Bronchial epithelial cell (primary cell): ENCODE results near the gene PPP2R5C. TPM values are rescaled to one million over a fixed set of nuclear protein-coding genes. Genes with fewer than 3 reads are reported as not detected.

Source experiments
- DNase-seq: peaks from one replicate; pipeline ENCODE4 v3.0.0-alpha.2; 2010; ENCODE audit warnings: low read depth
- FAIRE-seq: peaks from 2 replicates; lab custom pipeline; 2011; peaks lifted over from hg19 to GRCh38; lab: Jason Lieb, UNC
- H3K27me3 ChIP-seq: 2 replicates; pipeline ENCODE4 v1.5.1; 2011; ENCODE audit warnings: low read length; ENCODE audit not compliant: control insufficient read depth, insufficient read depth
- H3K36me3 ChIP-seq: 2 replicates; pipeline ENCODE4 v1.5.1; 2011; ENCODE audit warnings: low read length; ENCODE audit not compliant: control insufficient read depth, insufficient read depth
- H3K4me3 ChIP-seq: 2 replicates; pipeline ENCODE4 v1.5.1; 2011; ENCODE audit warnings: mild to moderate bottlenecking, low read depth, low read length, control low read depth
- CTCF ChIP-seq: IDR thresholded peaks from 2 replicates; pipeline ENCODE4 v1.5.1; 2011; ENCODE audit warnings: mild to moderate bottlenecking, moderate library complexity, low read length, control low read depth, inconsistent platforms; ENCODE audit not compliant: insufficient read depth, severe bottlenecking
- total RNA-seq: library from RNA; depleted of rRNA; stranded (reverse); fragments of >200 nt; gene quantifications from 2 replicates; pipeline ENCODE4 v1.2.1, GENCODE V29; 2014

Gene PPP2R5C
- total RNA-seq, 1 donor from 2014 or later, result 71.3 TPM

GRCh38 chr14:101736071-101736470, 25.4 kb upstream of the PPP2R5C start:
- DNase-seq (no peak), FAIRE-seq (no peak)
- no peak for TF ChIP-seq CTCF
- Histone ChIP-seq H3K36me3 (no peaks in the 10 kb centered on the region), H3K4me3 (no peak overlapping the region), H3K27me3 (no peaks in the 10 kb centered on the region)

GRCh38 chr14:101736585-101736984, 24.9 kb upstream of the PPP2R5C start:
- H3K27me3 ChIP-seq, result no peaks in the 10 kb centered on the region
- no peaks in the 10 kb centered on the region for H3K36me3 ChIP-seq
- DNase-seq, result no peak
- H3K4me3 ChIP-seq, result no peak overlapping the region
- no peak for TF ChIP-seq CTCF
- no peak for FAIRE-seq

- H3K4me3 ChIP-seq, result no peak overlapping the region
- no peaks in the 10 kb centered on the region for H3K36me3 ChIP-seq
- DNase-seq (no peak), FAIRE-seq (no peak)
- H3K27me3 ChIP-seq, result no peaks in the 10 kb centered on the region
- peak; percentile 35 for TF ChIP-seq CTCF
Observed at GRCh38 chr14:101737414-101738339, 23.8 kb upstream of the PPP2R5C start.

- no peak for TF ChIP-seq CTCF
- no peak for DNase-seq
- no peak overlapping the region for H3K4me3 ChIP-seq
- no peaks in the 10 kb centered on the region for H3K36me3 ChIP-seq
- no peak for FAIRE-seq
- no peaks in the 10 kb centered on the region for H3K27me3 ChIP-seq
Observed at GRCh38 chr14:101738703-101739320, 22.7 kb upstream of the PPP2R5C start.

GRCh38 chr14:101739446-101740141, 21.9 kb upstream of the PPP2R5C start:
- no peaks in the 10 kb centered on the region for H3K36me3 ChIP-seq
- no peak overlapping the region for H3K4me3 ChIP-seq
- no peaks in the 10 kb centered on the region for H3K27me3 ChIP-seq
- DNase-seq, result peak; percentile 35
- no peak for FAIRE-seq
- no peak for TF ChIP-seq CTCF
